HG03469 (cell line): ENCODE results near the gene DNAH6.
"Not testable (repeated sequence)": the region's sequence is repeated elsewhere in the genome, so short reads cannot be mapped to it uniquely, and the experiment has no call there.

Experiments
- ATAC-seq: cut with Tn5 transposase; IDR thresholded peaks from one replicate; pipeline ENCODE4 v1.9.1; 2021; ENCODE audit warnings: mild to moderate bottlenecking, moderate library complexity, moderate number of reproducible peaks; ENCODE audit not compliant: unreplicated experiment

DNAH6 gene

GRCh38 chr2:84516234-84516986 lies at the start of gene DNAH6:
TSS of gene DNAH6 (plus strand) at chr2:84516498. CDS start at chr2:84517827, 1,329 bp downstream.
- ATAC-seq, result peak; percentile 98

GRCh38 chr2:84467389-84467788 lies 48.9 kb upstream of the DNAH6 start:
- ATAC-seq, result no peak

- ATAC-seq, result not testable (repeated sequence)
These were observed 43.9 kb upstream of the DNAH6 start for GRCh38 chr2:84472423-84472822.

GRCh38 chr2:84472856-84473565 lies 43.3 kb upstream of the DNAH6 start:
- no peak for ATAC-seq

GRCh38 chr2:84474176-84474575 lies 42.1 kb upstream of the DNAH6 start:
- no peak for ATAC-seq

- no peak for ATAC-seq
These were observed 38.4 kb upstream of the DNAH6 start for GRCh38 chr2:84477886-84478285.

- ATAC-seq, result no peak
These were observed 37.4 kb upstream of the DNAH6 start for GRCh38 chr2:84478867-84479266.

- ATAC-seq, result no peak
These were observed 34.6 kb upstream of the DNAH6 start for GRCh38 chr2:84481702-84482101.

- no peak for ATAC-seq
These were observed 33.7 kb upstream of the DNAH6 start for GRCh38 chr2:84482603-84483002.

- no peak for ATAC-seq
These were observed 33.0 kb upstream of the DNAH6 start for GRCh38 chr2:84483320-84483719.

- ATAC-seq, result no peak
These were observed 29.7 kb upstream of the DNAH6 start for GRCh38 chr2:84486441-84487115.

GRCh38 chr2:84487298-84487996 lies 28.9 kb upstream of the DNAH6 start:
- no peak for ATAC-seq

- ATAC-seq, result no peak
These were observed 25.0 kb upstream of the DNAH6 start for GRCh38 chr2:84491256-84491655.

- ATAC-seq, result no peak
These were observed 24.6 kb upstream of the DNAH6 start for GRCh38 chr2:84491741-84492140.

- ATAC-seq, result no peak
These were observed 23.7 kb upstream of the DNAH6 start for GRCh38 chr2:84492571-84492970.

GRCh38 chr2:84493514-84493913 lies 22.8 kb upstream of the DNAH6 start:
- ATAC-seq, result no peak

GRCh38 chr2:84494070-84494469 lies 22.2 kb upstream of the DNAH6 start:
- ATAC-seq, result no peak

- peak; percentile 55 for ATAC-seq
These were observed 20.7 kb upstream of the DNAH6 start for GRCh38 chr2:84495539-84496146.

GRCh38 chr2:84496386-84496785 lies 19.9 kb upstream of the DNAH6 start:
- no peak for ATAC-seq

GRCh38 chr2:84497285-84497684 lies 19.0 kb upstream of the DNAH6 start:
- ATAC-seq, result no peak
